HFF-Myc (cell line): ENCODE data around the gene MAP4K5.

ENCODE experiments used
- DNase-seq: peaks from one replicate; pipeline ENCODE4 v3.0.0-alpha.2; 2011; ENCODE audit warnings: low read depth; ENCODE audit errors: extremely low read depth
- H3K4me3 ChIP-seq: replicated peaks from 2 replicates; pipeline ENCODE4 v1.5.1; 2011; ENCODE audit warnings: low read depth, mild to moderate bottlenecking, control low read depth, low read length
- CTCF ChIP-seq: IDR thresholded peaks from 2 replicates; pipeline ENCODE4 v1.5.1; 2012; ENCODE audit warnings: mild to moderate bottlenecking, low read depth, low read length, control low read depth; ENCODE audit errors: missing control alignments

The MAP4K5 gene

DNA sequence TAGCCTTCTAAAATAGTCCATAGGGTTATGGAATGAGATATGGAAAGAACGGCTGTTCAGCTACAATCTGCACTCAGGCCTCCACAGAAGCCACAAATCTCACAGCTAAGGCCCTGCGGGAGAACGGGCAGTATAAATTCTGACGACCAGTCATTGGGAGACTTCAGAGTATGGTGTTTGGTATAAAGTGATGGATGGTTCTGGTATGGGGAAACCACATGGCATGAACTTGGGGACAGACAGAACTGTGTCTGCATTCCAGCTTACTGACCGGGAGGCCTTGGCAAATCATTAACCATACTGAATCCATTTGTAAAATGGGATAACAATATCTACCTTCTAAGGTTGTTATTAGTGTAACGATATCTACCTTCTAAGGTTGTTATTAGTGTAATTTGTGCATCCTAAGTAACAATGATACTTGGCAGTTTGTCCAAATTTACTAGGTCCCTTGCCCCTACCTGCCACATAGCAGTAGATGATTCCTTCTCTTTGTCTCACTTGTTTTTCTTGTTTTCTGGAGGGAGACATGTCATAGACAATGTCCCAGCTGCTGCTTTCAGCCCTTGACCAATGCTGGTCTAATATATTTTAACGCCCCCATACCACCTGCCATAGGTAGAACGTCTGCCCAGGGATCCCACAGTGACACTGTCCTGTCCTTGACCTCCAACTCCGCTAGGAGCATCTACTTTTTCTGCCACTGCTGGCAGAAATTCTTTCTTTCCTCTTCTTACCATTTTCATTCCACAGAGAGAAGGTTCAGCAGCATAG, 142.5 kb downstream of the MAP4K5 start:
- TF ChIP-seq CTCF: no peak
- H3K4me3 ChIP-seq: no peak overlapping the region
- DNase-seq: no peak

DNA sequence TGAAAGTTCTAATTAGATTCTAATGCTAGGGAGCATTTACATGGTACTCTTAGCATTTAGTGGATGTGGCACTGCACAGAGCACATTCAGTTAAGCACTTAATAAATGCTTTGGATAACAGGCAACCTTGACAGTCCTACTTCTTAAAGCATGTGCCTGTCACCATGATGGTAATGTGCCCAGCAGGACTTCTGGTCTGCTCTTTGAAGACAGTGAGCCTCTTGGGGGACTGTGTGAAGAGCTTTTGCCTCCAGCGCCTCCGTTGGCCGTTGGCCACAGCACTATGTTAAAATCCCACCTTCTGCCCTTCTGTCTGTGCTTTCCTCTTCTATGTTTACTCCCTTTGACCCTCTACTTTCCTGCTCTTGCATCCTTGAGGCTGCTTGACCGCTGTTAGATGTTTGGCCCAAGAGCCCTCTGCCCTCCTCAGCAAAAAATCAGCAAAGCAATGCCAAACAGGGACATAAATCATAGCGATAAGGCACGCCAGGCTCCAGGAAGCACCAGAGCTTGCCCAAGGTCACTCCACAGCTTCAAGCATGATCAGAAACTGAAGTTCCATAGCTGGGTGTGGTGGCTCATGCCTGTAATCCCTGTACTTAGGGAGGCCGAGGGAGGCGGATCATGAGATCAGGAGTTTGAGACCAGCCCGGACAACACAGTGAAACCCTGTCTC, 144.0 kb downstream of the MAP4K5 start:
- H3K4me3 ChIP-seq: no peak overlapping the region
- no peak for DNase-seq
- no peak for TF ChIP-seq CTCF

GRCh38 chr14:50387548-50387947, 144.8 kb downstream of the MAP4K5 start:
- TF ChIP-seq CTCF: no peak

DNA sequence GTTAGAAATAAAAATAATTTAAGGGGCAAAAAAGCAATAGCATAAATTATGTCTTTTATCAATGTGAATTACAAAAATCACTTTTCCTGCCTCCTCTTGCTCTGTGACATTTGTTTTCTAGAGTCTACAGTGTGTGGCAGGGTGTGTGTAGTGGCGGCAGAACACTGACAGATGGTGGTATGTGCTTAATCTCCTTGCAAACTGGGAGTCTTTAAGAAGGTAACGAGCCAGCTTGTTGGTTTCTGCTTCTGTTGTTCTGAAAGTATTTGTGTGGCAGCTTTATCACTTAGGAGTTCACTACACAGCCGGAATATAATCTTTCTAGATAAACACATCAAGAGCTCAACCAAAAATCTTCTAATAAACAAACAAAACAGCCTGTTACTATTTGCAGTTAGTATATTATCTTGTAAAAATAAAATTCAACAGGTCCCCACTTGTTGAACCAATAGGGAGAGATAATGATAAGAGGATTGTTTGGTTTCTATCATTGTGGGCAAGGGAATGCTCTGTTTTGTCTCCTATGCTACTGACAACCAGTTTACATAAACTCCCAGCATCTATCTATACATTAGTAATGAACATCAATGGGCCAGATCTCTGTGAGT, 148.6 kb downstream of the MAP4K5 start:
- no peak overlapping the region for H3K4me3 ChIP-seq
- TF ChIP-seq CTCF: no peak
- no peak for DNase-seq

More at GRCh38 chr14:50387548-50387947, 144.8 kb downstream of the MAP4K5 start:
- DNase-seq: no peak
- no peak overlapping the region for H3K4me3 ChIP-seq

GRCh38 chr14:50381823-50382287, 150.5 kb downstream of the MAP4K5 start:
- TF ChIP-seq CTCF: no peak
- no peak overlapping the region for H3K4me3 ChIP-seq
- no peak for DNase-seq

DNA sequence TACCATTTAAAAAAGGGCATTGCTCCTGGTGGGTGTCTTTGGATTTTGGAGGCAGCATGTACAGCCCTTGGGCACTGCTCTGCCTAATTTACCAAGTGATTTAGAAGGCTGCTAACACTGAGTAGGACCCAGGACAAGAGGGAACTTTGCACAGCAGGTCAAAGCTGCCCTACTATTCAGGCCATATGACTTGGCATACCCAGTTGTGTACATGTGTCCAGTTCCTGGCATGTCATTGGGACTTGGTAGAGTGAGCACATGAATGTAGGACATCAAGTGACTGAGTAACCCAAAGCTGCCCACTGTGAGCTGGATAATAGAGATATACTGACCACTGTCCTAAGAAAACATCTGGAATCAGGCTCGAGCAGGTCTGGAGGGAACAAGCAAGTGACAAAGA, 151.4 kb downstream of the MAP4K5 start:
- no peak overlapping the region for H3K4me3 ChIP-seq
- DNase-seq: no peak
- TF ChIP-seq CTCF: no peak
